Stimulated activated CD4-positive, alpha-beta T cell treated with anti-CD3 and anti-CD28 coated beads, TNF-alpha, amount 100 ng/mL, for 24 hours (primary cell): ENCODE results near the gene CCDC121.
"Not testable (repeated sequence)": the region's sequence is repeated elsewhere in the genome, so short reads cannot be mapped to it uniquely, and the experiment has no call there.

ENCODE experiments used
- DNase-seq, 3 experiments: peaks; one replicate each; pipeline ENCODE4 v3.0.0-alpha.2; 2020; ENCODE audit warnings: low read depth in 3 of 3

Gene CCDC121

DNA sequence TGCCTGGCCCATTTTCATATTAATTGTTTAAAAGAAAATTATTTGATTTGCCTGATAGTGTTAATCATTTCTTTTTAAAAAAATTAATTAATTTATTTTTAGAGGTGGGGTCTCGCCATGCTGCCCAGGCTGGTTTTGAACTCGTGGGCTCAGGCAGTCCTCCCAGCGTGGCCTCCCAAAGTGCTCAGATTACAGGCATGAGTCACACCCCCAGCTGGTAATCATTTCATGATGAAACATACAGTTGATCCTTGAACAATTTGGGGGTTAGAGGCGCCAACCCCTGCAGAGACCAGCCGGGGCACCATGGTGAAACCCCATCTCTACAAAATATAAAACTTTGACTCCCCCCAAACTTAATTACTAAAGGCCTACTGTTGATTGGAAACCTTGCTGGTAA is 8.0 kb upstream of the CCDC121 start:
- no peak for DNase-seq

- no peak for DNase-seq
These were observed 5.5 kb upstream of the CCDC121 start for GRCh38 chr2:27634291-27634690.

DNA sequence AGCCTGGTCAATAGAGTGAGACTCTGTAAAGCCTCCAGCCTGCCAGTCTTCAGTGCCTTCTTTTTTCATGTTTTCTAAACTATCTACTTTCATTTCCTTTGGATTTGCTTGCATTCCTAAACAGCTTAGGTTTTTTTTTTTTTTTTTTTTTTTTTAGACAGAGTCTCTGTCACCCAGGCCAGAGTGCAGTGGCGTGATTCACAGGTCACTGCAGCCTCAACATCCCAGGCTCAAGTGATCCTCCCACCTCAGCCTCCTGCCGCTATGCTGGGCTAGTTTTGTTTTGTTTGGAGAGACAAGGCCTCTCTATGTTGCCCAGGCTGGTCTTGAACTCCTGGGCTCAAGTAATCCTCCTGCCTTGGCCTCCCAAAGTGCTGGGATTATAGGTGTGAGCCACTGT is 1.4 kb upstream of the CCDC121 start:
- not testable (repeated sequence) for DNase-seq

GRCh38 chr2:27627963-27628766 is 647 bp downstream of the CCDC121 start:
- no peak for DNase-seq

GRCh38 chr2:27626921-27627320 is 1.9 kb downstream of the CCDC121 start:
- DNase-seq: not testable (repeated sequence)

DNA sequence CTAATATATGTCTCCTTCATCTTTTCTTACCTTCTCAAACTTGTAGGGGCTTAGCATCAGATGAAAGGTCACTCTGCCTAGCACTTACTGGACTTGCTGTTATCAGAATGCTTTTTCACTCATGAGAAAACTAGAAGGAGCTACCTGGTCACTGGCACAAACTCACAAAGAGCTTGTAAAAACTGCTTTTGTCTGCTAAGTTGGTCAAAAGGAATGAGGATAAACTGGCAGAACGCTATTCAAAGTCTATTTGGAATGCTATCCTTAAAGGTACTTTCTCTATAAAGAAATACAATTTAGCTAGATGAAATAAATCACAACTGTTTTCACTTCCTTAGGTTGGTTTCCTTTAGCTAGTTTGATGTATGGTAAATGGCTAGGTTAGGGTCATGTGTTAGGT is 2.5 kb downstream of the CCDC121 start:
- not testable (repeated sequence) for DNase-seq

DNA sequence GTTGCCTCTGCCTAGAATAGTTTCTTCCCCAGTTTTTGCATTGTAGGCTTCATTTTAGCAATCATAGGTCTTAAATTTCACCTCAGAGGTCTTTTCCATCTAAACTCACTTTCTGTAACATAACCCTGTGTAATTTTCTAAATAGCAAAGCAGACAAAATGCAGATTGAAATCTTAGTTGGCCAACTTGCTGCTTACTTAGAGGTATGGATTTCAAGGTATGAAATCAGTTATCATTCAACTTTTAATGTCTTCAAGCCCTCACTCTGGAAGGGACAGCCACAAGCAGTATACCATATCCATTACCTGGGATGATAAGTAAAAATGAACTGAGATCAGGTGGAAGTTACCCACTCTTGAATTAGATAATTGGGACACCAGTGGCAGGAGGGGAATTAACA is 3.9 kb downstream of the CCDC121 start:
- no peak for DNase-seq

DNA sequence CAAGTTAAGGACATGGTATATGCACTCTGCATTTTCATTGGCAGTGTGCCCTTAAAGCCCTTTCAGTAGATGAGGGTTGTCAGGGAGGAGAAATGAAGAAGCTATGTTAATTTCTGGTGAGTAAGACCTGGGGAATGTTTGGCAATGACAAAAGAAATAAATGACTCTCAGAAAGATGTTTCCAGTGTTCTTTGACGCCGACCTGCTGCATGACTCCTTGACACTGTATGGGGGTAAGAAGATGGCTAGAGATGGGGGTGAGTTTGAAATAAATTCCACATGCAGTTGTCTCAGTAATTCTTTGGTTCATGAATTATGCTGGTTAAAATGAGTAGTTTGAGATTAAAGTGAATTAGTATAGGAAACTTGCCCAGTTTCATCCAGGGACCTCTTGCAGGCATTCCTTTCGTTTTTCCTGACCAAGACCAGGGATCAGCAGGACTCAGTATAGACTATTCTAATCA is 5.9 kb downstream of the CCDC121 start:
- no peak for DNase-seq

GRCh38 chr2:27621524-27621923 is 7.3 kb downstream of the CCDC121 start:
- DNase-seq: no peak

GRCh38 chr2:27615316-27615715 is 13.5 kb downstream of the CCDC121 start:
- no peak for DNase-seq

- DNase-seq: no peak
These were observed 14.8 kb downstream of the CCDC121 start for GRCh38 chr2:27613985-27614384.

- no peak for DNase-seq
These were observed 22.2 kb downstream of the CCDC121 start for GRCh38 chr2:27606611-27607010.

DNA sequence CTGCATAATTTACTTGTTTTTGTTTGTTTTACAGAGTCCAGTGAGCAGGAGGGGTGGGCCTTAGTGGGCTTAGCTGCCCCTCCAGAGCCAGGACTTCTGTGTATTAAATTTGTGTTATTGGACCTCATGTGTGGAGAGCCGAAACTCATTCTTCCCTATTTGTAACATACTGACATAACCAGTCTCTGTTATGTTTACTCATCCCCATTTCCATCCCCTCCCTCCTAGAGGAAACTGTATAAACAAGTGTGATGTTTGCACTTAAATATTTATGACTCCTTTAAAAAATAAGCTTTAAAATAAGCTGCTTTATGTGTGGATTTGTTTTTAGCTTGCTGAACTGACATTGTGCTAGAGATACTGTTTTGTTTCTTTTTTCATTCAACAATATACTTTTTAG is 32.2 kb downstream of the CCDC121 start:
- no peak for DNase-seq

GRCh38 chr2:27595412-27595811 is 33.4 kb downstream of the CCDC121 start:
- DNase-seq: not testable (repeated sequence)

GRCh38 chr2:27594020-27594703 is 34.6 kb downstream of the CCDC121 start:
- DNase-seq: not testable (repeated sequence)

GRCh38 chr2:27593240-27593639 is 35.6 kb downstream of the CCDC121 start:
- no peak for DNase-seq

DNA sequence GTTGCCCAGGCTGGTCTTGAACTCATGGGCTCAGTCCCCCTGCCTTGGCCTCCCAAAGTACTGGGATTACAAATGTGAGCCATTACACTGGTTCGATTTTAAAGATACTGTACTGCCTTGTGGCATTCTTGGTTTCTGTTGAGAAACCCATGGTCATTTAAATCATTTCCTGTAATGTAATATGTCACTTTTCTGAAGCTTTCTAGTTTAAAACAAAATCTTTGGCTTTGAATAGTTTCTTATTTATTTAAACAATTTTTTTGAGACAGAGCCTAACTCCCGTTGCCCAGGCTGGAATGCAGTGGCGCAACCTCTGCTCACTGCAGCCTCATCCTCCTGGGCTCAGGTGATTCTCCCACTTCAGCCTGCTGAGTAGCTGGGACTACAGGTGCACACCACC is 37.1 kb downstream of the CCDC121 start:
- DNase-seq: no peak

GRCh38 chr2:27588308-27588707 is 40.5 kb downstream of the CCDC121 start:
- no peak for DNase-seq

DNA sequence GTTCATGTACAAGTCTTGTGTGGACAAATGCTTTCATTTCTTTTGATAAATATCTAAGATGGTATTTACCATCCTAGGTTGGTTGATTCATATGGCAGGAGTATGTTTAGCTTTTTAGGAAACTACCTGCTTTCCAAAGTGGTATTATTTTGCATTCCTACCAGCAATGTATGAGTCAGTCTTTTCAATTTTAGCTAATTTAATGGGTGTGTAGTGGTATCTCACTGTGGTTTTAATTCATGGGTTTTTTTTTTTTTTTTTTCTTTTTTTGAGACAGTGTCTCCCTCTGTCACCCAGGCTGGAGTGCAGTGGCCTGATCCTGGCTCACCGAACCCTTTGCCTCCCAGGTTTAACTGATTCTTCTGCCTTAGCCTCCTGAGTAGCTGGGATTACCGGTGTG is 41.8 kb downstream of the CCDC121 start:
- DNase-seq: no peak

DNA sequence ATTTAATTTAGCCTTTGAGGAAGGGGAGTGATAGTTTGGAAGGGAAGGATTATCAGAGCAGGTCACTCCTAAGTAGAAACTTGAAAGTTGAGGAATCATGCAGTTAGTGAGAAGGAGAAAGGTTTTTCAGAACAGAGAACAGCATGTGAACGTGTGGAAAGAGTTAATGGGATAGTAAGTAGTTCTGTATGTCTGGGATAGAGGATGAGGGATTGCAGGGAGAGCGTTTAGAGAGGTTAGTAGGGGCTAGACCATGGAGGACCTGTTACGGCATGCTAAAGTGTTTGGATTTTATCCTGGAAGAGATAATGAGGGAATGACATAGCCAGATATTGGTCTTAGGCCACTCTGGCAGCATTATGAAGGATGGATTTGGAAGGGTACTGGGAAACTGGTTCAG is 44.2 kb downstream of the CCDC121 start:
- no peak for DNase-seq

DNA sequence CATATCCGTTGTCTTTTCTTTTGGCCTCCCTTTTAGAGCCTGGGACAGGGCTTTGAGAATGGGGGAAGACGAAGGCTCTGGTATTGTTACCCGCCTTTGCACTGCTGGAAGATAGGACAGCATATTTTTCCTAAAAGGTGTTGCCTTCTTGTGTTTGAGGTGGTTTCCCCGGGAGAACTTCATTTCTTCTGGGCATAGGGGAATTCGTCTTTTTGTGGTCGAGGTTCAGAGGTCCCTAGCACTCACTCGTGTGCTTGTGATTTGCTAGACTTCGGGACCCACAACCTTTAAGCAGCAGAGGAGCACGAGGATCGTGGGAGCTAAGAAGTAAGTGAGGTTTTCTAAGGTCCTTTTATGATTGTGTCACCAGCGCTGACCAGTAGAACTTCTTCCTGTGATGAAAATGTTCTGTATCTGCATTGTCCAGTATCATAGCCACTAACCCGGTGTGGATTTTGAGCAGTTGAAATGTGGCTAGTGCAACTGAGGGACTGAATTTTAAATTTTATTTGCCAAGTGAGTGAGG is 45.4 kb downstream of the CCDC121 start:
- DNase-seq: no peak

DNA sequence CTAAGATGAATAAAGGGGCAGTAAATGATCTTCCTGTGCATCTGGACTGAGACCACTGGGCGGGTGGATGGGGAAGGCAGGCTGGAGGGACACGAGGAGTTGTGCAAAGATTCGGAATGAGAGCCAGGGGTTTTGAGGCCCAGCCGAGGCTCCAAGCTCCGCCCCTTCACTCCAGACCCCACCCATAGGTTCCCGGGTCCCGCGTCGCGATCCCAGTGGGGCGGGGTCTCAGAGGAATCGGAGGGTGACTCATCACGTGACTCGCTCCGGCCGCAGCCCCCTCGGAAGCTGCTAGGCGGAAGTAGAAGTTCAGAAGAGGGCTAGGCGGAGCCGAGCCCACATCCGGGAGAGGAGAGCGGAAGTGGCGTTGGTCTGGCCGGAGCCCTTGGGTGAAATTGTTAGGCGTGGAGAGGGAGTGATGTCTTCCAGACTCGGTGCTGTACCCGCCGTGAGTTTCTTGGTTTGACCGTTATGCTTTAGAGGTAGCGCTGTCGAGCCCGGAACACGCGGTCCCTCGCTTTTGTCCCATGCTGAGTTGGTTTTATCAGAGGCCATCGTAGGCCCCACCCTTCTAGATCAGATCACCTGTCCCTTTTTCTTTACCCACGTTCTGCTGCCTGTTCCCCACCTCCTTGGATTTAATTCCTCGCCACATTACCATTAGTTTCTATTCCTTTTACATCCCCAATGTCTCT is 46.0 kb downstream of the CCDC121 start, which contains the start of gene ZNF512:
TSS of gene ZNF512 (plus strand) at position 348 of the 695 bp plus-strand sequence. CDS start at position 419, 71 bp downstream.
- peak; percentile 68 to 84 (median 76) for DNase-seq
